Ovary (tissue), 9 donors: ENCODE results near the gene PRSS1. TPM values are rescaled to one million over a fixed set of nuclear protein-coding genes. Genes with fewer than 3 reads are reported as not detected.

Experiments used
- DNase-seq, 5 donors: peaks; one replicate each; pipeline ENCODE4 v3.0.0-alpha.2; 2019 to 2020
- H3K27ac ChIP-seq, 2 donors: fragments of 200-600 bp; one replicate each; pipeline versions ENCODE4 v1.5.1 to v1.8.0; 2019 to 2022
- H3K27me3 ChIP-seq: fragments of 200-600 bp; one replicate; pipeline ENCODE4 v1.8.0; 2022
- H3K36me3 ChIP-seq: fragments of 200-600 bp; sonication (generic); one replicate; pipeline ENCODE4 v1.5.1; 2019
- H3K4me1 ChIP-seq: one replicate; pipeline ENCODE4 v1.8.1; 2013; ENCODE audit warnings: mild to moderate bottlenecking, moderate library complexity; ENCODE audit not compliant: insufficient read depth
- H3K4me3 ChIP-seq: fragments of 200-600 bp; sonication (generic); one replicate; pipeline ENCODE4 v1.5.1; 2017
- H3K9me3 ChIP-seq, 2 donors: fragments of 200-600 bp in 1 of 2; sonication (generic) in 1 of 2; one replicate each; pipeline versions ENCODE4 v1.5.1 to v1.8.1; 2013 to 2019; ENCODE audit warnings: mild to moderate bottlenecking in 1 of 2, moderate library complexity in 1 of 2
- CTCF ChIP-seq, 3 donors: fragments of 450-650 bp in 2 of 3; fragments of 200-600 bp in 1 of 3; IDR thresholded peaks; one replicate each; pipeline versions ENCODE4 v1.5.1 to v1.8.0; 2016 to 2022; ENCODE audit warnings: antibody characterized with exemption in 3 of 3, mild to moderate bottlenecking in 1 of 3
- EP300 ChIP-seq: sonication (generic); formaldehyde crosslinking; IDR thresholded peaks from one replicate; pipeline ENCODE4 v1.6.1; 2017; ENCODE audit warnings: antibody characterized with exemption
- POLR2A ChIP-seq: fragments of 450-650 bp; IDR thresholded peaks from one replicate; pipeline ENCODE4 v1.6.1; 2017; ENCODE audit warnings: antibody characterized with exemption, mild to moderate bottlenecking, moderate library complexity
- WGBS, 3 donors: extraction: QIAGEN DNeasy Blood & Tissue Kit in 1 of 3; methylation state at CpG; one replicate each; pipeline versions ENCODE4 v1.1.5 to v1.1.7; 2013 to 2017; 5-methylcytosine and 5-hydroxymethylcytosine counted together
- intact Hi-C, 4 donors: fragments of 100-400 bp; cut with DNase I; formaldehyde crosslinking; loops; one replicate each; pipeline versions ENCODE4 v1.11.0 to v1.15.1; 2022 to 2023
- polyA plus RNA-seq, 2 donors: library from polyadenylated mRNA; stranded (reverse); fragments of 200-250 nt in 1 of 2; fragments of 350-450 nt in 1 of 2; fragmentation: Illumina TruSeq in 1 of 2; extraction: RNeasy Lipid Tissue Mini Kit (QIAGEN cat#74804) in 1 of 2; gene quantifications; one replicate each; pipeline ENCODE4 v1.2.3, GENCODE V29; 2013 to 2014
- total RNA-seq, 7 donors: library from RNA; depleted of rRNA in 2 of 7; stranded (reverse); fragments of >200 nt in 2 of 7; fragmentation: NEBNext Ultra II Directional in 3 of 7; extraction: Animal tissue kit (Norgen Biotek cat#: 25700) in 3 of 7; gene quantifications; one replicate each; pipeline versions ENCODE4 v1.1.0 to v1.2.4, GENCODE V29; 2016 to 2023
- donor health status: DM: no; HTN: no; CAD: no; lungs with moderate emphysema.
- donor health status: DM: no; HTN: no; CAD: no.
- donor health status: Bipolar disorder and iron deficiency.
- donor health status: DM: yes; HTN: yes; CAD: no.
- donor health status: DM: no; HTN: no; CAD: no.
- donor health status: DM: yes; HTN: yes; CAD: no.

Gene PRSS1
- total and polyA plus RNA-seq, 9 donors = 0.15 to 35.0 (median 2.6) TPM; not detected in 4

DNA sequence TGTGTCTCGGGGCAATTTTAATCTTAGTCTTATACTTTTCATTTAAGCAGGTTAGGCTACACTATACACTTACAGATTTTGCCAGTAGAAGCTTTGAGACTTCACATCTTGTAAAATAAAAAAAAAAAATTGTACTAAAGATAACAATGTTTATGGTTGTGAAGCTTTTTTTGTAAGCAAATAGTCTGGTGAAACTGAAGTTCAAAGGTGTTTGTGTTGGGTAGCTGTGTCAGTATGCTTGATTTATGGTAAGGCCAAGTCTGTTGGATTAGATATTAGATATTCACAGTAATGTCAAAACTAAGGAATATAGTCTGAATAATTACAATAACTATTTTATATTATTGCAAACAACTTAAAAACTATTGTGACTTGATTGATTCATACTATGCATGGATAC lies 31.0 kb upstream of the PRSS1 start:
- intact Hi-C loops = no loop called here
- Histone ChIP-seq H3K36me3 (no peaks in the 10 kb centered on the region), H3K9me3 (no peaks in the 10 kb centered on the region), H3K27me3 (no peaks in the 10 kb centered on the region), H3K27ac (no peak overlapping the region), H3K4me1 (peaks cover 2% of the 10 kb centered on the region), H3K4me3 (no peak overlapping the region)
- DNase-seq = no peak
- 36 to 64% (median 57%) methylated on average over 1 of the region's 1 CpG for WGBS, 3 donors
- TF ChIP-seq EP300 (no peak), POLR2A (no peak), CTCF (IDR thresholded peaks at IDR 0.05) (no peak)

- intact Hi-C loops = no loop called here
- Histone ChIP-seq H3K4me3 (no peak overlapping the region), H3K4me1 (peaks cover 2% of the 10 kb centered on the region), H3K27ac (no peak overlapping the region), H3K9me3 (no peaks in the 10 kb centered on the region), H3K36me3 (no peaks in the 10 kb centered on the region), H3K27me3 (no peaks in the 10 kb centered on the region)
- no peak for DNase-seq
- WGBS, 3 donors = 94 to 95% (median 95%) methylated on average over 8 of the region's 8 CpGs
- TF ChIP-seq EP300 = no peak
- no peak for TF ChIP-seq POLR2A
- no peak for TF ChIP-seq CTCF (IDR thresholded peaks at IDR 0.05)
These were observed 29.0 kb upstream of the PRSS1 start for GRCh38 chr7:142720172-142720773.

DNA sequence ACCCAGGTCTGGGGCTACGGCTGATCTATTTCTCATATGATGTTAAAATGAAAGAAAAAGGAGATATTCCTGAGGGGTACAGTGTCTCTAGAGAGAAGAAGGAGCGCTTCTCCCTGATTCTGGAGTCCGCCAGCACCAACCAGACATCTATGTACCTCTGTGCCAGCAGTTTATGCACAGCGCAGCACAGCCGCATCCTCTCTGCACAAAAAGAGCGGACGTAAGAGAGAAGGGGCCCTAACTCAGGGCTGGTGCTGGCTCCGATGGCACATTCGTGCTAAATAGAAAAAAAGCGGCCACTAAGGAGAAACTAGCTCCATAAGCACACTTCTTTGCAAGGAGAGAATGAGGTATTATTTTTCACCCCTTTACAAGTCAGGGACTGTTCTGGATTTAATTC lies 28.3 kb upstream of the PRSS1 start:
- no peaks in the 10 kb centered on the region for H3K36me3 ChIP-seq
- H3K4me1 ChIP-seq = peaks cover 2% of the 10 kb centered on the region
- no peaks in the 10 kb centered on the region for H3K27me3 ChIP-seq
- 90 to 95% (median 93%) methylated on average over 10 of the region's 10 CpGs for WGBS, 3 donors
- TF ChIP-seq CTCF (IDR thresholded peaks at IDR 0.05) = no peak
- no peak for TF ChIP-seq EP300
- no peak for TF ChIP-seq POLR2A
- no peak overlapping the region for H3K27ac ChIP-seq
- intact Hi-C loops = no loop called here
- no peak overlapping the region for H3K4me3 ChIP-seq
- DNase-seq = no peak
- H3K9me3 ChIP-seq = no peaks in the 10 kb centered on the region

DNA sequence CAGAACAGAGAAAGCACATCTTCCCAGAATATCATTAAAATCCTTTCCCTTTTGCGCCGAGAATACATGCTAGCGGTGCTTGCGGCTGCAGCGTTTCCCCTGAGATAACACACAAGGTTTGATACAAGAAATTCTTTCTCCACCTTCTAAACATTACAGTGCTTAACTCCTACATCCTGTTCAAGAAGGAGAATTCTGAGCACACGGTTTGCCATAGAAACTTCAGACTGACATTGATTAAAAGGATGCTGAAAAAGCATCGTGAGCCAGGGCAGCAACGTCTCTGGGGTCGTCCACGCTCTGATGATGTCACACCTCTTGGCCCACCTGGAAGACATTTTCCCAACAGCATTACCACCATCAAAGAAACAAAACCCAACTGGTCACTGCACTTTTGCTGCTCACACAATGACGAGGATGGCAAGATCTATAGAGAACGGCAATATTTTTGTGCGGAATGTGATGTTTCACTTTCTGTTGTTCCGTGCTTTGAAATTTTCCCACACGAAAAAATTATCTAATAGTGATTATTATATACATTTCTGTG lies 27.0 kb upstream of the PRSS1 start:
- intact Hi-C loops = no loop called here
- Histone ChIP-seq H3K9me3 (no peaks in the 10 kb centered on the region), H3K27ac (no peak overlapping the region), H3K4me3 (no peak overlapping the region), H3K36me3 (no peaks in the 10 kb centered on the region), H3K4me1 (peaks cover 2% of the 10 kb centered on the region), H3K27me3 (no peaks in the 10 kb centered on the region)
- no peak for TF ChIP-seq CTCF (IDR thresholded peaks at IDR 0.05)
- TF ChIP-seq EP300 = no peak
- no peak for TF ChIP-seq POLR2A
- DNase-seq = no peak
- WGBS, 3 donors = 29 to 48% (median 32%) methylated on average over 15 of the region's 15 CpGs
